Heart right ventricle (tissue), 16 donors: ENCODE results near the gene SLC22A23. TPM values are rescaled to one million over a fixed set of nuclear protein-coding genes. Genes with fewer than 3 reads are reported as not detected.

Experiments used
- ATAC-seq, 8 donors: fragments of 200-7000 bp; cut with Tn5 transposase; one replicate each; pipeline ENCODE4 v1.9.1; 2020; ENCODE audit warnings: mild to moderate bottlenecking in 8 of 8, moderate library complexity in 8 of 8, moderate number of reproducible peaks in 1 of 8
- DNase-seq, 2 donors: peaks; one replicate each; pipeline ENCODE4 v3.0.0-alpha.2; 2020
- H3K27ac ChIP-seq, 10 donors: fragments of 200-600 bp; sonication (generic) in 2 of 10; one replicate each; pipeline versions ENCODE4 v1.5.0 to v1.8.0; 2020 to 2022; ENCODE audit warnings: mild to moderate bottlenecking in 3 of 10
- H3K27me3 ChIP-seq, 7 donors: fragments of 200-600 bp; one replicate each; pipeline ENCODE4 v1.8.0; 2021 to 2022; ENCODE audit warnings: mild to moderate bottlenecking in 2 of 7
- H3K36me3 ChIP-seq, 9 donors: fragments of 200-600 bp; sonication (generic) in 1 of 9; one replicate each; pipeline versions ENCODE4 v1.5.0 to v1.8.0; 2020 to 2022; ENCODE audit warnings: mild to moderate bottlenecking in 2 of 9
- H3K4me1 ChIP-seq, 9 donors: fragments of 200-600 bp; sonication (generic) in 1 of 9; one replicate each; pipeline versions ENCODE4 v1.5.0 to v1.8.0; 2020 to 2022; ENCODE audit warnings: mild to moderate bottlenecking in 4 of 9
- H3K4me3 ChIP-seq, 10 donors: fragments of 200-600 bp; sonication (generic) in 2 of 10; one replicate each; pipeline versions ENCODE4 v1.5.0 to v1.8.0; 2020 to 2022; ENCODE audit warnings: mild to moderate bottlenecking in 7 of 10, moderate library complexity in 2 of 10
- H3K9me3 ChIP-seq, 11 donors: fragments of 200-600 bp in 10 of 11; sonication (generic) in 2 of 11; one replicate each; pipeline versions ENCODE4 v1.5.0 to v1.8.0; 2013 to 2022; ENCODE audit warnings: mild to moderate bottlenecking in 2 of 11, control low read depth in 1 of 11, moderate library complexity in 1 of 11
- WGBS, 2 donors: extraction: QIAGEN DNeasy Blood & Tissue Kit; methylation state at CpG; one replicate each; pipeline ENCODE4 v1.1.7; 2013; ENCODE audit warnings: inconsistent platforms in 1 of 2; 5-methylcytosine and 5-hydroxymethylcytosine counted together
- intact Hi-C, 10 donors: fragments of 100-400 bp; cut with DNase I; formaldehyde crosslinking; loops; one replicate each; pipeline versions ENCODE4 v1.11.1 to v1.14.2; 2022
- polyA plus RNA-seq, 2 donors: library from polyadenylated mRNA; stranded (reverse); fragments of 200-250 nt; gene quantifications; one replicate each; pipeline ENCODE4 v1.2.3, GENCODE V29; 2013
- total RNA-seq, 10 donors: library from RNA; stranded (reverse); fragmentation: NEBNext Ultra II Directional in 3 of 10; extraction: Animal tissue kit (Norgen Biotek cat#: 25700) in 3 of 10; gene quantifications; one replicate each; pipeline versions ENCODE4 v1.2.1 to v1.2.4, GENCODE V29; 2021 to 2023
- TF ChIP-seq, protein P1 (sequence below), 9 donors: fragments of 200-600 bp; sonication (generic) in 2 of 9; IDR thresholded peaks; one replicate each; pipeline versions ENCODE4 v1.5.0 to v1.8.0; 2021 to 2022; ENCODE audit warnings: antibody characterized with exemption in 9 of 9, mild to moderate bottlenecking in 5 of 9, moderate library complexity in 1 of 9
- donor health status: Arrhythmogenic right ventricular cardiomyopathy.
- donor health status: ischemic (EF 13 %, LVEDD 7.1; RV severe dilation, severe dysfunction).
- donor health status: healthy with polysubstance abuse.
- donor health status: DM: no; HTN: yes; CAD: no.
- donor health status: DM: no; HTN: no; CAD: no.
- donor health status: ischemic (EF 25% LVEDD 6.9; RV normal size, moderate dysfunction).
- donor health status: ischemic (EF 25% LVEDD 5.7; RV mildly dilated, moderate dysfunction).
- donor health status: healthy.
- donor health status: DM: yes; HTN: yes; CAD: no.
- donor health status: Ischemic cardiomyopathy.
- donor health status: ischemic (EF 35%, LVEDD 5.7; RV mildly dilated, moderate dysfunction).
- donor health status: nonischemic (EF 11% LVEDD 7.7; RV severe dilation, severe dysfunction).
- donor health status: DM: yes; HTN: yes; CAD: no.
- donor health status: PGD.
- donor health status: ischemic (EF 29% LVEDD 5.4; RV normal size, mild dysfunction).
- donor health status: nonischemic (EF 23%, LVEDD 6.1; RV moderate dilation, normal function).

The SLC22A23 gene
- total and polyA plus RNA-seq, 12 donors, result 1.9 to 7.8 (median 5.1) TPM

DNA sequence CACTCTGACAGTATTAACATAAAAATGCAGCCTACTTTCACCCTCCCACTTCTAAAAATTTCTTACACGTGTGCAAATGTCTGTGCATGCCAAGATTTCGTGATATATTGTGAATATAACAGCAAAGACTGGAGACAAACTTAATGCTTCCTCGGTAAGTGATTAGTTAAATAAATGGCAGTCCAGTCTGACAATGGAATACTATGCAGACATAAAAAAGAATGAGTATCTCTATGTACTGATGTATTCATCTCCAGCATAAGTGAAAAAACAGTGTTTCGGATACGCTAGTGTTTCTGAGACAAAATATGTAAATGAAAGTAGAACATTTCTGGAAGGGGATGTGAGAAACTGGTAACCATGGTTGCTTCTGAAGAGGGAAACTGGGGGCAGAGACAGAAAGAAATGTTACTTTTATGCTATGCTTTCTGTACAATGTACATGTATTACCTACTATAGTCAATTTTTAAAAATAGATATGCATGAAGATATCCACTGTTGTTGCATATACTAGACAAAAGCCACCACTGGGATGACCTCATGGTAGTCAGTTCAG lies 7.0 kb downstream of the SLC22A23 start:
- no peak for ATAC-seq
- 92 to 96% methylated on average over 5 of the region's 5 CpGs for WGBS, 2 donors

DNA sequence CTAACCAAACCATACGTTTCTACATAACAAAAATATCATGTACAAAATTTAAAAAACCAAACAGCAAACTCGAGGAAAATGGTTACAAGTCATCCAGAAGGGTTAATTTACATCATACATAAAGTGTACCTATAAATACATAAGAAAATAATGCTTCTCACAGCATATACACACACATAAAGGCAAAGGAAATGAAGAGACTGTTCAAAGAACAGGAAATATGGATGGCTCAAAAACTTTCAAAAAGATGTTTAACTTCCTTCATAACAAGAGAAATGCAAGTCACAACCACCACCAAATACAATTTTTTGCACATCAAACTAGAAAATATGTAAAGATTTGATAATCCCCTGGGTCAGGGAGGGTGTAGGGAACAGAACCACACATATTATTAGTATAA lies 7.5 kb downstream of the SLC22A23 start:
- DNase-seq (no peak), ATAC-seq (no peak)
- TF ChIP-seq, protein P1, sequence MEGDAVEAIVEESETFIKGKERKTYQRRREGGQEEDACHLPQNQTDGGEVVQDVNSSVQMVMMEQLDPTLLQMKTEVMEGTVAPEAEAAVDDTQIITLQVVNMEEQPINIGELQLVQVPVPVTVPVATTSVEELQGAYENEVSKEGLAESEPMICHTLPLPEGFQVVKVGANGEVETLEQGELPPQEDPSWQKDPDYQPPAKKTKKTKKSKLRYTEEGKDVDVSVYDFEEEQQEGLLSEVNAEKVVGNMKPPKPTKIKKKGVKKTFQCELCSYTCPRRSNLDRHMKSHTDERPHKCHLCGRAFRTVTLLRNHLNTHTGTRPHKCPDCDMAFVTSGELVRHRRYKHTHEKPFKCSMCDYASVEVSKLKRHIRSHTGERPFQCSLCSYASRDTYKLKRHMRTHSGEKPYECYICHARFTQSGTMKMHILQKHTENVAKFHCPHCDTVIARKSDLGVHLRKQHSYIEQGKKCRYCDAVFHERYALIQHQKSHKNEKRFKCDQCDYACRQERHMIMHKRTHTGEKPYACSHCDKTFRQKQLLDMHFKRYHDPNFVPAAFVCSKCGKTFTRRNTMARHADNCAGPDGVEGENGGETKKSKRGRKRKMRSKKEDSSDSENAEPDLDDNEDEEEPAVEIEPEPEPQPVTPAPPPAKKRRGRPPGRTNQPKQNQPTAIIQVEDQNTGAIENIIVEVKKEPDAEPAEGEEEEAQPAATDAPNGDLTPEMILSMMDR (IDR thresholded peaks at IDR 0.05), result no peak
- H3K27ac ChIP-seq, result no peak overlapping the region
- H3K4me3 ChIP-seq, result no peak overlapping the region
- peaks cover 0 to 13% (median 0%) of the 10 kb centered on the region in 9 donors for H3K4me1 ChIP-seq
- H3K36me3 ChIP-seq, result no peaks in the 10 kb centered on the region
- H3K9me3 ChIP-seq, result no peaks in the 10 kb centered on the region
- intact Hi-C loops, result no loop called here
- peaks cover 0 to 30% (median 4%) of the 10 kb centered on the region in 7 donors for H3K27me3 ChIP-seq
- WGBS, 2 donors, result 80 to 83% methylated on average over 2 of the region's 2 CpGs

More for the DNA sequence above, 7.0 kb downstream of the SLC22A23 start:
- peaks cover 0 to 35% (median 8%) of the 10 kb centered on the region in 7 donors for H3K27me3 ChIP-seq
- H3K9me3 ChIP-seq, result no peaks in the 10 kb centered on the region
- intact Hi-C loops, result loop anchor here in 5 of 10 donors (10.0 kb wide), 5 partner anchors 95 to 285 kb away; no protein-coding TSS in a partner anchor
- no peak overlapping the region for H3K4me3 ChIP-seq
- no peak overlapping the region for H3K27ac ChIP-seq
- TF ChIP-seq, protein P1 (IDR thresholded peaks at IDR 0.05), result no peak
- peaks cover 0 to 18% (median under 1%) of the 10 kb centered on the region in 9 donors for H3K4me1 ChIP-seq
- H3K36me3 ChIP-seq, result no peaks in the 10 kb centered on the region
- no peak for DNase-seq

DNA sequence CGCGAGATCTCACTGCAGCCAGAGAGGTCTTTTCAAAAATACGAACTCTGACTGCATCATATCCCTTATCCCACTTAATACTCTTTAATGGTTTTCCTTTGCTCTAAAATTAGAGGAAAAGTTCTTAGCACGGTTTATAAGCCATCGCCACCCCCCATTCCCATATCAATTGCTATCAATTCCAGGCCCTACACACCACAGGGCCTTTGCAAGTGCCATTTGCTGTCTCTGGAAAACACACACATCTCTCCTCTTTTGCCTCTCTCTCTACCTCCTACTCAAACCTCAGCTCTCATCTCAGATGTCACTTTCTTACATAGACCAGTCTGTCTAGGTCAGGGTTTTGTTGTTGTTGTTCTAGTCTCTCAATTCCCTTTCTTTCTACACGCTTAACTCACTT lies 9.8 kb downstream of the SLC22A23 start:
- WGBS, 2 donors, result 91 to 96% methylated on average over 6 of the region's 6 CpGs
- no peak overlapping the region for H3K4me3 ChIP-seq
- no peaks in the 10 kb centered on the region for H3K36me3 ChIP-seq
- ATAC-seq (no peak), DNase-seq (no peak)
- intact Hi-C loops, result no loop called here
- H3K9me3 ChIP-seq, result no peaks in the 10 kb centered on the region
- H3K27ac ChIP-seq, result no peak overlapping the region
- peaks cover 0 to 3% (median 0%) of the 10 kb centered on the region in 9 donors for H3K4me1 ChIP-seq
- TF ChIP-seq, protein P1 (IDR thresholded peaks at IDR 0.05), result no peak
- peaks cover 0 to 9% (median 0%) of the 10 kb centered on the region in 7 donors for H3K27me3 ChIP-seq

DNA sequence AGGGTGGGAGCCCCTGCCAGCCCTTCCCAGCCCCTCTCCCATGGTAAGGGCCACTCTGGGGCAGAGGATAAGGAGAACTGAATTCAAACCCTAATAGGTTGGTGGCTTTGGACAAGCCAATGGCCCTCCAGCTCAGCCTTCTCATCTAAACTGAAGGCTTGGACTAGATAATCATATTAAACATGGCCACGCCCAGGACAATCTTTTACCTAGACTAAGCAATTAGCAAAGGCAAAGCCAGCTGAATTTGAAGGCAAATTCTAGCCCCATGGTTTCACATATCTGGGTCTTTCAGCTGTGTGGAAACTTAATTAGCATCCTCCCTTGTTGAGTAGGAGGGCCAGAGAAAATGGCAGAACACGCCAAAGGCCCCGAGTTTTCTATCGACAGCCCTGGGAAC lies 10.7 kb downstream of the SLC22A23 start:
- WGBS, 2 donors, result 93 to 94% methylated on average over 4 of the region's 4 CpGs
- H3K4me3 ChIP-seq, result no peak overlapping the region
- intact Hi-C loops, result no loop called here
- peaks cover 0 to 5% (median 0%) of the 10 kb centered on the region in 7 donors for H3K27me3 ChIP-seq
- no peaks in the 10 kb centered on the region for H3K4me1 ChIP-seq
- no peak overlapping the region for H3K27ac ChIP-seq
- TF ChIP-seq, protein P1 (IDR thresholded peaks at IDR 0.05), result no peak
- H3K9me3 ChIP-seq, result no peaks in the 10 kb centered on the region
- DNase-seq (no peak), ATAC-seq (no peak)
- H3K36me3 ChIP-seq, result no peaks in the 10 kb centered on the region
